ENCODE results near the gene CHST12. TPM values are rescaled to one million over a fixed set of nuclear protein-coding genes. Genes with fewer than 3 reads are reported as not detected.

Gene CHST12
- total and polyA plus RNA-seq, 12 donors: 2.5 to 31.2 (median 19.4) TPM

GRCh38 chr7:2379161-2379560 lies 24.2 kb upstream of the CHST12 start:
- no peak overlapping the region for H3K4me3 ChIP-seq
- H3K4me1 ChIP-seq (replicated peaks in 1 of 2): peaks cover 0 to 8% of the 10 kb centered on the region in 2 donors
- DNase-seq: no peak
- H3K27me3 ChIP-seq: no peaks in the 10 kb centered on the region
- TF ChIP-seq CTCF (IDR thresholded peaks at IDR 0.05) (no peak), POLR2A (IDR thresholded peaks at IDR 0.05) (no peak)
- no peaks in the 10 kb centered on the region for H3K9me3 ChIP-seq (replicated peaks in 1 of 3)
- H3K27ac ChIP-seq: no peak overlapping the region
- 89 to 94% (median 92%) methylated on average over 9 to 20 of the region's 20 CpGs for WGBS, 4 donors
- peaks cover 0 to 65% of the 10 kb centered on the region in 2 donors for H3K36me3 ChIP-seq (replicated peaks in 1 of 2)
- intact Hi-C loops (cut with DNase I): no loop called here

GRCh38 chr7:2379821-2380450 lies 23.5 kb upstream of the CHST12 start:
- H3K27me3 ChIP-seq: no peaks in the 10 kb centered on the region
- intact Hi-C loops (cut with DNase I): no loop called here
- H3K36me3 ChIP-seq (replicated peaks in 1 of 2): peaks cover 0 to 57% of the 10 kb centered on the region in 2 donors
- H3K4me3 ChIP-seq: no peak overlapping the region
- peaks cover 0 to 8% of the 10 kb centered on the region in 2 donors for H3K4me1 ChIP-seq (replicated peaks in 1 of 2)
- TF ChIP-seq CTCF (IDR thresholded peaks at IDR 0.05) (no peak), POLR2A (IDR thresholded peaks at IDR 0.05) (no peak)
- no peak for DNase-seq
- no peak overlapping the region for H3K27ac ChIP-seq
- 91 to 96% (median 93%) methylated on average over 10 to 34 of the region's 34 CpGs for WGBS, 4 donors
- no peaks in the 10 kb centered on the region for H3K9me3 ChIP-seq (replicated peaks in 1 of 3)

GRCh38 chr7:2380461-2380860 lies 22.9 kb upstream of the CHST12 start:
- peaks cover 0 to 8% of the 10 kb centered on the region in 2 donors for H3K4me1 ChIP-seq (replicated peaks in 1 of 2)
- intact Hi-C loops (cut with DNase I): no loop called here
- H3K27me3 ChIP-seq: no peaks in the 10 kb centered on the region
- H3K36me3 ChIP-seq (replicated peaks in 1 of 2): peaks cover 0 to 52% of the 10 kb centered on the region in 2 donors
- no peak overlapping the region for H3K27ac ChIP-seq
- no peak overlapping the region for H3K4me3 ChIP-seq
- no peaks in the 10 kb centered on the region for H3K9me3 ChIP-seq (replicated peaks in 1 of 3)
- 91 to 97% (median 94%) methylated on average over 17 to 23 of the region's 23 CpGs for WGBS, 4 donors
- TF ChIP-seq CTCF (IDR thresholded peaks at IDR 0.05) (no peak), POLR2A (IDR thresholded peaks at IDR 0.05) (no peak)
- no peak for DNase-seq

- Histone ChIP-seq H3K27ac (no peak overlapping the region), H3K9me3 (replicated peaks in 1 of 3) (no peaks in the 10 kb centered on the region), H3K27me3 (no peaks in the 10 kb centered on the region), H3K4me3 (no peak overlapping the region), H3K36me3 (replicated peaks in 1 of 2) (peaks cover 0 to 44% of the 10 kb centered on the region in 2 donors), H3K4me1 (replicated peaks in 1 of 2) (peaks cover 0 to 8% of the 10 kb centered on the region in 2 donors)
- DNase-seq: no peak
- intact Hi-C loops (cut with DNase I): no loop called here
- no peak for TF ChIP-seq POLR2A (IDR thresholded peaks at IDR 0.05)
- TF ChIP-seq CTCF (IDR thresholded peaks at IDR 0.05): no peak
- WGBS, 4 donors: 52 to 79% (median 60%) methylated on average over 3 to 5 of the region's 5 CpGs
Observed at GRCh38 chr7:2381227-2381626, 22.2 kb upstream of the CHST12 start.

Measured in adrenal gland (tissue), 12 donors.